Hepatocyte (in vitro differentiated cells): ENCODE measurements around the gene CDK5R2. TPM values are rescaled to one million over a fixed set of nuclear protein-coding genes. Genes with fewer than 3 reads are reported as not detected.

Source experiments
- DNase-seq: peaks from one replicate; pipeline ENCODE4 v3.0.0-alpha.2; 2016; ENCODE audit warnings: low spot score
- H2AFZ ChIP-seq: fragments of 200-600 bp; sonication (generic); 2 replicates; pipeline ENCODE4 v1.6.0; 2016; ENCODE audit warnings: antibody characterized with exemption, mild to moderate bottlenecking
- H3K27ac ChIP-seq: fragments of 200-600 bp; sonication (generic); 2 replicates; pipeline ENCODE4 v1.5.1; 2016; ENCODE audit warnings: mild to moderate bottlenecking
- H3K27me3 ChIP-seq: fragments of 200-600 bp; sonication (generic); 2 replicates; pipeline ENCODE4 v1.6.1; 2016
- H3K36me3 ChIP-seq: fragments of 200-600 bp; sonication (generic); replicated peaks from 2 replicates; pipeline ENCODE4 v1.5.1; 2016; ENCODE audit warnings: low read depth; ENCODE audit not compliant: insufficient read depth
- H3K4me1 ChIP-seq: fragments of 200-600 bp; sonication (generic); 2 replicates; pipeline ENCODE4 v1.5.1; 2016; ENCODE audit warnings: mild to moderate bottlenecking, moderate library complexity; ENCODE audit not compliant: insufficient read depth
- H3K4me2 ChIP-seq: fragments of 200-600 bp; sonication (generic); 2 replicates; pipeline ENCODE4 v1.6.0; 2016
- H3K4me3 ChIP-seq: fragments of 200-600 bp; sonication (generic); 2 replicates; pipeline ENCODE4 v1.5.1; 2016; ENCODE audit warnings: mild to moderate bottlenecking
- H3K79me2 ChIP-seq: fragments of 200-600 bp; sonication (generic); 2 replicates; pipeline ENCODE4 v1.6.0; 2017; ENCODE audit warnings: mild to moderate bottlenecking
- H3K9me2 ChIP-seq: fragments of 200-600 bp; sonication (generic); replicated peaks from 2 replicates; pipeline ENCODE4 v1.6.0; 2017; ENCODE audit warnings: mild to moderate bottlenecking; ENCODE audit not compliant: insufficient read depth
- H3K9me3 ChIP-seq: fragments of 200-600 bp; sonication (generic); 2 replicates; pipeline ENCODE4 v1.5.1; 2016; ENCODE audit warnings: low read depth, mild to moderate bottlenecking
- H4K20me1 ChIP-seq: fragments of 200-600 bp; sonication (generic); 2 replicates; pipeline ENCODE4 v1.6.0; 2016; ENCODE audit warnings: mild to moderate bottlenecking; ENCODE audit not compliant: insufficient read depth, poor library complexity, severe bottlenecking
- EZH2 ChIP-seq: fragments of 200-600 bp; sonication (generic); IDR thresholded peaks from 2 replicates; pipeline ENCODE4 v1.6.1; 2016; ENCODE audit warnings: antibody characterized with exemption, mild to moderate bottlenecking, borderline replicate concordance
- EZH2phosphoT487 ChIP-seq: fragments of 200-600 bp; sonication (generic); IDR thresholded peaks from one replicate; pipeline ENCODE4 v1.6.1; 2018; ENCODE audit warnings: antibody characterized with exemption, mild to moderate bottlenecking, low read depth, moderate library complexity; ENCODE audit not compliant: unreplicated experiment, severe bottlenecking
- WGBS: methylation state at CpG from one replicate; pipeline ENCODE4 v1.1.6; 2016; ENCODE audit warnings: low lambda C conversion rate; ENCODE audit errors: missing lambda C conversion rate; 5-methylcytosine and 5-hydroxymethylcytosine counted together
- polyA plus RNA-seq: library from polyadenylated mRNA; unstranded; fragments of >200 nt; fragmentation: Nextera tagmentation; extraction: Ambion mirVana; gene quantifications from 2 replicates; pipeline ENCODE4 v1.2.1, GENCODE V29; 2016
- total RNA-seq: library from RNA; depleted of rRNA; stranded (reverse); fragments of >200 nt; gene quantifications from 2 replicates; pipeline ENCODE4 v1.2.3, GENCODE V29; 2014
- TF ChIP-seq, protein P1 (sequence below): fragments of 200-600 bp; sonication (generic); IDR thresholded peaks from 2 replicates; pipeline ENCODE4 v1.5.1; 2016; ENCODE audit warnings: antibody characterized with exemption, mild to moderate bottlenecking; ENCODE audit not compliant: poor library complexity

CDK5R2 gene
- total and polyA plus RNA-seq, 2 experiments from 2014 or later = 0.37 TPM; not detected in 1

DNA sequence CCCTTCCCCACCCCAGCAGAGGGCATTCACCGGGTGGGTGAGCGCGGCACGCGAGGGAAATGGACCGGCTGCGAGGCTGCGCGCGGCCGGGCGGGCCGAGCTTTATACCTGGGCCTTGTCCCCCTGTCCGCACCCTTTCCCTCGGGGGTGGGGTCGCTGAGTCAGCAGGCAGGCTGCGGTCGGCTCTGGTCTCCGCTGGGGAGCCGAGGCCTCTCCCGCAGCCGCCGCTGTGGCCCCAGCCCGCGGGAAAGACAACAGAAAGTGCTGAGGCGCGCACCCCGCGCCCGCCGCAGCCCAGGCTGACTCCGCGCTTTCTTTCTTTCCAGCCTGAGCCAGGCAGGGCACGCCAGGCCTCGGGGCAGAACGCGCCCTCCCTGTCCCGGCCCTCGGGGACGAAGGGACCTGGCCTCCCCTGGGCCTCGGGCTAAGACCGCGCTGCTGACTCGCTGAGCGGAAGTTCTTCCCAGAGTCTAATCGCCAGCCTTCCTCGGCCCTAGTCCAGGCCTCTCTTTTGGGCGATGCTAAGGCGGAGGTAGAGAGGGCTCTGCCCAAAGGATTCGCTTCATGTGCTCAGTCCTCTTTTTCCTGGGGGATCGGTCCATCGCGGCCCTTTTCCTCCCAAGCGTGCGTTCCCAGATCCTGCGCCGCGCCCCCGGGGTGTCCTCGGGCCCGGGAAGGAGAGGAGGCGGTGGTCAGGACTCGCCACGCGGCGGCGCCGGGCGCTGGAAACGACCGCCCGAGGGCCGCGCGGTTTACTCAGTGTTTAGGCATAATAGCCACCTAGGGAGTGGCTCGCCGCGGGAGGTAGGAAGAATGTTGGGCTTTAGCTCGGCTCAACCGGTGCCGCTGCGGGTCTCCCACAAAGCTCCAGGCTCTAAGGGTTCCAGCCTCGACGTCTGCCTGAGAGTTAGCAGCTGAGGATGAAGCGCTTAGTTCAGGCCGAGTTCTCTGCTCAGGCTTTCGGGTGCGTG is 34.2 kb downstream of the CDK5R2 start, which contains the start of gene CRYBA2:
Gene CRYBA2, minus strand, starts transcription at position 78 of the 971 bp plus-strand sequence. CDS start 246 bp downstream, outside the sequence.
- Histone ChIP-seq H3K9me3 (no peaks in the 10 kb centered on the region), H3K27ac (no peak within 1 kb of the TSS), H3K36me3 (no peaks in the 10 kb centered on the region), H3K79me2 (no peaks in the 10 kb centered on the region), H3K4me3 (no peak within 1 kb of the TSS), H3K4me2 (peak within 1 kb of the TSS; percentile 92), H3K4me1 (peaks cover 12% of the 10 kb centered on the region), H3K9me2 (no peaks in the 10 kb centered on the region), H4K20me1 (no peaks in the 10 kb centered on the region), H2AFZ (no peak within 1 kb of the TSS), H3K27me3 (peaks cover 89% of the 10 kb centered on the region)
- TF ChIP-seq EZH2phosphoT487 = peak; percentile 63
- TF ChIP-seq EZH2 = peak; percentile 74
- TF ChIP-seq, protein P1, sequence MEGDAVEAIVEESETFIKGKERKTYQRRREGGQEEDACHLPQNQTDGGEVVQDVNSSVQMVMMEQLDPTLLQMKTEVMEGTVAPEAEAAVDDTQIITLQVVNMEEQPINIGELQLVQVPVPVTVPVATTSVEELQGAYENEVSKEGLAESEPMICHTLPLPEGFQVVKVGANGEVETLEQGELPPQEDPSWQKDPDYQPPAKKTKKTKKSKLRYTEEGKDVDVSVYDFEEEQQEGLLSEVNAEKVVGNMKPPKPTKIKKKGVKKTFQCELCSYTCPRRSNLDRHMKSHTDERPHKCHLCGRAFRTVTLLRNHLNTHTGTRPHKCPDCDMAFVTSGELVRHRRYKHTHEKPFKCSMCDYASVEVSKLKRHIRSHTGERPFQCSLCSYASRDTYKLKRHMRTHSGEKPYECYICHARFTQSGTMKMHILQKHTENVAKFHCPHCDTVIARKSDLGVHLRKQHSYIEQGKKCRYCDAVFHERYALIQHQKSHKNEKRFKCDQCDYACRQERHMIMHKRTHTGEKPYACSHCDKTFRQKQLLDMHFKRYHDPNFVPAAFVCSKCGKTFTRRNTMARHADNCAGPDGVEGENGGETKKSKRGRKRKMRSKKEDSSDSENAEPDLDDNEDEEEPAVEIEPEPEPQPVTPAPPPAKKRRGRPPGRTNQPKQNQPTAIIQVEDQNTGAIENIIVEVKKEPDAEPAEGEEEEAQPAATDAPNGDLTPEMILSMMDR = no peak
- 2% methylated on average over 78 of the region's 88 CpGs for WGBS
- peak; percentile 45 for DNase-seq

- no peak overlapping the region for H3K27ac ChIP-seq
- H3K4me3 ChIP-seq = no peak overlapping the region
- TF ChIP-seq EZH2phosphoT487 (no peak), EZH2 (no peak)
- TF ChIP-seq, protein P1 = no peak
- no peaks in the 10 kb centered on the region for H3K9me2 ChIP-seq
- peak overlapping the region; percentile 94 for H3K4me2 ChIP-seq
- no peaks in the 10 kb centered on the region for H3K36me3 ChIP-seq
- peaks cover 85% of the 10 kb centered on the region for H3K27me3 ChIP-seq
- H2AFZ ChIP-seq = no peak overlapping the region
- no peaks in the 10 kb centered on the region for H3K79me2 ChIP-seq
- H3K4me1 ChIP-seq = peaks cover 12% of the 10 kb centered on the region
- H4K20me1 ChIP-seq = no peaks in the 10 kb centered on the region
- H3K9me3 ChIP-seq = no peaks in the 10 kb centered on the region
- no peak for DNase-seq
- 40% methylated on average over 8 of the region's 8 CpGs for WGBS
These were observed 36.1 kb downstream of the CDK5R2 start for GRCh38 chr2:218995561-218995960.

DNA sequence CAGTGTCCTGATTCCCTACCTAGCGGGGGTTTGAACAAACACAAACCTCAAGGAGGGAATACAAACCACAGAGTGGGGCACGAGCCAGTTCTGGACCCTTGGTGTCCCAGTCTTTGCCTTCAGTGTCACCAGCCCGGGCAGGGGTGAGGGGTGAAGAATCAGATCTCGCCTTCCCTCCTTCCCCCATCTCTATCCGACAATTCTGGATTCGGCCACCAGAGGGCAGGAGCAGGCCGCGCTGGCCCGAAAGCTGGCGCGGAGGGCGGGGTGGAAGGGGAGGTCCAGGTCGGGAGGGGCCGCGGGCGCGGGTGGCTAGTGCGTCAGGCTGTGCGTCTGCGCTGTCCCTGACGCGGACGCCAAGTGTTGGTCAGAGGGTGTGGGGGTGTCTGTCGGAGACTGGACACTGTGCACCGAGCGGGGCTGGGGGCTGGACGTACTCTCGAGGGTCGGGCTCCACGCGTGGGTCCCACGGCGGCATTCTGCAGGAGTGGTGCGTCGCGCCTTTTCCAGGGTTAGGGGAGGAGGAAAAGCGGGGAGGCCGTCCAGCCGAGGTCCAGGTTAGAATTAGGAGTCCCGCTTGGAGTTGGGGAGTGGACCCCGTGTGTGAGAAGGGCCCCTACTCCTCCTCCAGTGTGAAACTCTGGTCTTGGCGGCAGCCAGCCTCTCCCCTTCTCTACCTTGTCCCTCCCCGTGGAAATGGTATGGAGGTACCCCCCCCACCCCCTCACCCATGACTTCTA is 36.7 kb downstream of the CDK5R2 start:
- Histone ChIP-seq H2AFZ (peak overlapping the region; percentile 64), H3K4me1 (peaks cover 18% of the 10 kb centered on the region), H3K27ac (no peak overlapping the region)

More for the DNA sequence above, 36.7 kb downstream of the CDK5R2 start:
- DNase-seq = peak; percentile 94
- Histone ChIP-seq H4K20me1 (no peaks in the 10 kb centered on the region), H3K79me2 (no peaks in the 10 kb centered on the region), H3K36me3 (no peaks in the 10 kb centered on the region), H3K9me2 (no peaks in the 10 kb centered on the region), H3K4me3 (no peak overlapping the region), H3K27me3 (peaks cover 85% of the 10 kb centered on the region), H3K4me2 (peak overlapping the region; percentile 94), H3K9me3 (no peaks in the 10 kb centered on the region)
- TF ChIP-seq, protein P1 = peak; percentile 93
- no peak for TF ChIP-seq EZH2
- no peak for TF ChIP-seq EZH2phosphoT487
- 4% methylated on average over 31 of the region's 43 CpGs for WGBS
